NCI-H460 (cell line): ENCODE measurements around the gene RPL3. TPM values are rescaled to one million over a fixed set of nuclear protein-coding genes. Genes with fewer than 3 reads are reported as not detected.
A peak's percentile ranks its signal among the peaks of the same experiment; 100 is the strongest.

Experiments
- DNase-seq: peaks from one replicate; pipeline ENCODE4 v3.0.0-alpha.2; 2016; ENCODE audit warnings: low read depth; ENCODE audit errors: extremely low read depth
- total RNA-seq: library from RNA; depleted of rRNA; stranded (reverse); fragments of >200 nt; shearing (Covaris generic); gene quantifications from 2 replicates; pipeline ENCODE4 v1.2.3, GENCODE V29; 2014

The RPL3 gene
- total RNA-seq, 1 experiment from 2014 or later: 2,502 TPM

DNA sequence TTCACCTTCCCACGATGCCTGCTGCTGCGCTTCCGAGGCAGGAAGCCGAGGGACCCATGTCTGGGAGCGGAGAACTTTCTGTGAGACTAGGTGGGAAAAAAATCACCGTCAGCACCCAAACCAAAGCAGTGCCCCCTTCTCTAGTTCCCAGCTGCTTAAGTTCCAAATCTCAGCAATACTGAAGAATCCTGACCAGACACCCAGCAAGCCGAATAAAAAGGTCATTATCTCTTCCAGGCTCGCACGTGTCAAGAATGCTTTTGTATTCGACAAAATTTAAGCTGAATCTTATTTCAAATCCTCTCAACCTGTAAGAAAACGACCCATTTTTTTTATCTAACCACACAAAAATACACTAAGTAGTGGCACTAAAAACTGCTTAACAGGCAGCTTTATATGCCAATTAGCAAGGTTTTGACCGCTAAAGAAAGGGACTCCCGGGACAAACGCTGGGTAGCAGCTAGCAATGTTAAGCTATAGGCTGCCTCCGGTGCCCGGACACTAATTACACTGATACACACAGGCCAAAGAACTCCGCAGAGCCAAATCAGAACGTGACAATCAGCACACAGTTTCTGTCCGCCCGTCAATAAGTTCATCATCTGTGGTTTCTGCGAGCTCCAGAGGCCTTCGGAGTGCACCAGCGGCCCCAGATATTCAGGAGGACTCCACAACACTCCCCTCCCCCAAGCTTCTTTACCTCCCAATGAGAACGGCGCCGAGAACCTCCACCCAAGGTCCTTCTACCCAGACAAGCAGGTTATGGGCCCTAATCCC, 728 bp downstream of the RPL3 start:
- DNase-seq: no peak

DNA sequence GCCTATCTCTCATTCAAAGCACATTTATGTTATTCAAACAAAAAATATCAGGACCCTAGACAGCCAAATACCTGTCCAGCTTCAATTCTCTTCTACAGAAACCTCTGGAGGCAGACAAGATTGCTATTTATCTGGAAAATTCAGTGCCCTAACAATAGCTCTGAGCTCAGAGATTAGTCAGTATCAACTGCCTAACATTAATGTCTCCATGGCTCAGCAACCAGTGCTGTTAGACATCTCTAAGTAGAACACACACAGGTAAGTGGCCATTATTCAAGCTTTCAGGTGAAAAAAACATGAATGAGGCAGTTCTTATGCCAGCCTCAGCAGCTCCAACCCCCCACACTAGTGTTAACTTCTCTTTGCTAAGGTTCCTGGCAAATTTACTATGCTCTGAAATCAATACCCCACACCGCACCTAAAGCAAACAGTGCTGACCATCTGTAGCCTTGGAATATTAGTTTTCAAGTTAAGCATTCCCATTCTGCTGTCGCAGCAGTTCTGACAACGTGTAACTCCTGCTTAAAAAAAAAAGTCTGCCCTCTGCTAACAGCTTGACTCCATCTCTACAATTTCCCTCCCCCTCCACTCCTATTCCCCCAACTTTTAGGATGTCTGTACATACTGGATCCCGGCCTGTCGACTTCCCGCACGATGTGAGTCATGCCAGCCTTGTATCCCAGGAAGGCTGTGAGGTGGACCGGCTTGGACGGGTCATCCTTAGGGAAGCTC, 1.5 kb downstream of the RPL3 start:
- no peak for DNase-seq

DNA sequence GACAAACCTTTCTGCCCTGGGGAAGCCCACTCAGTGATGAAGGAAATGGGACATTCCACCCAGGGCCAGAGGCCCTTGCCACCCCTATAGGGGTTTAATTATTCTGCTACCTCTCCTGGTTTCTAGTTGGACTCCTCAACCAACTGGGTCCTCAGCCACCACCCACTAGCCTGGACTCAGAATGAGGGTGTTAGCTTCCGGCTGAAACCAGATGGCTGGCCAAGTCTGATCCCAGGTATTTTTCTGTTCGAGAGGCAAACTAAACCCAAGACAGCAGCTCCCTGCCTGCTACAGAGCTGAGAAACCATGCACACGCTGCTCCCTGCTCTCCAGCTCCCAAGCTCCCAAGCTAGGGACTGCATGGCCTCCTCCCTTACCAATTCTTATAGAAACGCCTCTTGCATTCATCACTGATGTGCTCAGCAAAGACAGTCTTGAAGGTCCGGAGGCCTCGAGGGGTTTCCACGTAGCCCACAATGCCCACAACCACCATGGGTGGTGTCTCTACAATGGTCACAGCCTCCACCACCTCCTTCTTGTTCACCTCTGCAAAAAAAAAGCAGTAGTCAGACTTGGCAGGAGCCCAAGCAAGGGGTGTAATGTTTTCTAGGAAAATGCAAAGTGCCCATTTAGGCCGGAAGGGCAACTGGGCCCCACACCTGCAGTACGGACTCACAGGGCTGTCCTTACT, 2.2 kb downstream of the RPL3 start:
- no peak for DNase-seq

DNA sequence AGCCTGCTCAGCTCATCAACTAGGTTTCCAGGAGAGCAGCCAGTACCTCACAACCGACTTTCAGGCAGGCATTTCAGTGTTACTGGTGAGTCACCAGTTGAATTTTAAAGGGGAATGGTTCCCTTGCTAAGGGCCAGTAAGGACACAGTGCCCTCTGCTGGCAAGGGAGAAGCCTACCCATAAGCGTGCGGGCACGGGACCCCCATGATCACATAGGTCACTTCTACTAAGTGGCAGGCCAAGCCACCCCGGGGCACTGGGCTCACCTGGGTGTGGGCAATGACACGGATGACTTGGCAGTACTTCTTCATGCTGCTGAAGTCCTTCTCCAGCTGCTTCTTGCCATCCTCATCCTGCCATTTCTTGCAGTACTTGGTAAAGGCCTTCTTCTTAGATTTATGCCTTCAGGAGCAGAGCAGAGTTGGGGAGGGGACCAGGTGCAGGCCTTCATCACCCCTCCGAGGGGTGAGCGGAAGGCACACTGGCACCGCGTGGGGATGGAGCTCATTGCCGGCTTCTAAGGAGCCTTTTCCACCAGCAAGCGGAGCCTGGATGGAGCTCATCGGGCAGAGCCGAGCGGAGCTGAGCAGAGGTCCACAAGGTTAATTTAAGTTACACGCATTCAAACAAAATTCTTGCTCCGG, 2.9 kb downstream of the RPL3 start:
- peak; percentile 85 for DNase-seq

GRCh38 chr22:39315389-39315788, 4.0 kb downstream of the RPL3 start:
- DNase-seq: no peak

DNA sequence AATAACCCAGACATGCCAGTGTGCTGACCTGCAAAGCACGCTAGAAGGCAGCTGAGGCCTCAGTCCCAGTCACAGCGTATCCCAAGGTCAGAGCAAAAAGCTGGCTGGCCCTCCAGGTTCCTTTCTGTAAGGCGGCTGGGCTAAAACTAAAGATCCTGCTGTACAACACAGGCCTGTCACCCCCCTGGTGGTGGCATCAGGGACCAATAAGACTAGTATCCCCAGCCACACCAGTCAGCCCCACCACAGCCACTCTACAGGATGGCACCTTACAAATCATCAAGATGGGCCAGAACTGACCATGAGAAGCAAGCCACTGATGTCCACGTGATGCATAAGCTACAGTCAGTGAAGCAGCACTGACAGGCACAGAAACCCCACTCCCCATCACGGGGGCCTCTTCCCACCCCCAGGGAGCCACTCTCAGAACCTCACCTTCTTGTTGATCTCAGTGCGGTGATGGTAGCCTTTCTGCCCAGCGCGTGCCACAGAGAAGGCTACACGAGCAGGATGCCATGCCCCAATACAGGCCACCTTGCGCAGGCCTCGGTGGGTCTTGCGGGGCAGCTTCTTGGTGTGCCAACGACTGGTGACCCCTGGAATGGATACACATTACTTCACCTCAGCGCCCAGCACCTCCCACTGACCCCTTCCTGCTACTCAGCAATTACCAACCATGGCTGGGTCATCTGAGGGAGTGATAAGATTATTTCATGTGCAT, 5.0 kb downstream of the RPL3 start:
- DNase-seq: no peak

- DNase-seq: no peak
Observed at GRCh38 chr22:39313258-39314001, 6.0 kb downstream of the RPL3 start.

- DNase-seq: no peak
Observed at GRCh38 chr22:39312410-39312809, 7.0 kb downstream of the RPL3 start.

DNA sequence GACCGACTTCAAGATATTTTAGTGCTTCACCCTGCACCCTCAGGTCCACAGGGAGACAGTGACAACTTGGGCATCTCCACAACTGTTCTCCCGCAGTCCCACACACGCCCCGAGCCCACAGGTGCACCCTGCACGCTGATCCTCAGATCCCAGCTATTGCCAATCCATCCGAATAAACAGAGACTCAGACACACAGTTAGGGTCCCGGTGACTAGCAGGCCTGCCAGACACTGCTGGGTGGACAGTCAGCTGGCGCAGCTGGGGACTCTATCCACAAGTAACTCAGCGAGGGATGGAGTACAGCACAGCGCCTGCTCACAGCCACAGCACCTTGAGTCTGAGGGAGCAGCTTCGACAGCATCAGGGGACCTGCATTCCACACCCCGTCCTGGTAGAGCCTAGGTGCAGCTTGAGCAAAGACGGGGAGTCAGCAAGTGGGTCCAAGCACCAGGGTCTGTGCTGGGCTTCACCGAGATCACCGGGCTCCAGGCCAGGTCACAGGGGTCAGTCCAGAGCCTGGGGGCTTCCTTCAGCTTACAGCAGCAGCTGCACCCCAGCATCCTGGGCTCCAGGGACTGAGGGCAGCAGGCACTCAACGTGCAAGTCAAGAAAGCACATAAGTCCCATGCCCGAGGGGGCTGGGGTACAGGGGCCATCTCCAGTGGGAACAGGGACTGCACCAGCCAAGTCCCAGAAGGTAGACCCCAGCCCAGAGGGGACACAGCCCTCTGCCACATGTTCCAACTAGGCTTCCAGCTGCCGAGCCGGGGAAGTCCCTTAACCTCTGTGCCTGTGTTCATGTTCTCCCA, 7.6 kb downstream of the RPL3 start:
- no peak for DNase-seq

DNA sequence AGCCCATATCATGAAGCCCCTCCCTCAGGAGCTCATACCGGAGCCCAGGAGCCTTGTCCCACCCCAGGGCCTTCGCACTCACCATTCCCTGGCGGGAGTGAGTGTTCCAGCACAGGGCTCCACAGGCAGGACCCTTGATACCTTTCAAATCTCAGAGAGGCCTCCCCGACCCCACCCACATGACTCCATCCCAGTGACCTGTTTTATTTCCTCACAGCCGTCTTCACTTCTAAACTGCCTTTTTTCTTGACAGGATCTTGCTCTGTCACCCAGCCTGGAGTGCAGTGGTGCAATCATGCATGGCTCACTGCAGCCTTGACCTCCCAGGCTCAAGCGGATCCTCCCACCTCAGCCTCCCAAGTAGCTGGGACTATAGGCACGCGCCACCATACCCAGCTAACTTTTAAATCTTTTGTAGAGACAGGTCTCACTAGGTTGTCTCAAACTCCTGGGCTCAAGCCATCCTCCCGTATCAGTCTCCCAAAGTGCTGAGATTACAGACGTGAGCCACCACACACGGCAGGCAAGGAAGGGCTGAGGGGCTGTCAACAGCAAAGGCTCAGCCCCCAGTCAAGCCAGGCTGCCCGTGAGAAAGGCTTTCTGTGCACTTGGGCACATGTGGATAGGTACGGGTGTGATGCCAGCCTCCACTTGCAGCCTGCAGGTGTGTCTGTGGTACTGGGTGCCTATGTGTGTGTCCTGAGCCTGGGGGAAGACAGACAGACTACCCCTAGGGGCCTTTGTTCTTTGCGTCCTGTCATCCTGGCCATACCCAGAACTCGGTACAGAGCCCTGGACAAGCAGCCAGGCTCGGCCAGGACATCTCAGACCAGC, 9.3 kb downstream of the RPL3 start:
- no peak for DNase-seq

GRCh38 chr22:39309364-39309861, 10.0 kb downstream of the RPL3 start:
- DNase-seq: no peak

- peak; percentile 69 for DNase-seq
Observed at GRCh38 chr22:39308614-39309363, 10.6 kb downstream of the RPL3 start.

DNA sequence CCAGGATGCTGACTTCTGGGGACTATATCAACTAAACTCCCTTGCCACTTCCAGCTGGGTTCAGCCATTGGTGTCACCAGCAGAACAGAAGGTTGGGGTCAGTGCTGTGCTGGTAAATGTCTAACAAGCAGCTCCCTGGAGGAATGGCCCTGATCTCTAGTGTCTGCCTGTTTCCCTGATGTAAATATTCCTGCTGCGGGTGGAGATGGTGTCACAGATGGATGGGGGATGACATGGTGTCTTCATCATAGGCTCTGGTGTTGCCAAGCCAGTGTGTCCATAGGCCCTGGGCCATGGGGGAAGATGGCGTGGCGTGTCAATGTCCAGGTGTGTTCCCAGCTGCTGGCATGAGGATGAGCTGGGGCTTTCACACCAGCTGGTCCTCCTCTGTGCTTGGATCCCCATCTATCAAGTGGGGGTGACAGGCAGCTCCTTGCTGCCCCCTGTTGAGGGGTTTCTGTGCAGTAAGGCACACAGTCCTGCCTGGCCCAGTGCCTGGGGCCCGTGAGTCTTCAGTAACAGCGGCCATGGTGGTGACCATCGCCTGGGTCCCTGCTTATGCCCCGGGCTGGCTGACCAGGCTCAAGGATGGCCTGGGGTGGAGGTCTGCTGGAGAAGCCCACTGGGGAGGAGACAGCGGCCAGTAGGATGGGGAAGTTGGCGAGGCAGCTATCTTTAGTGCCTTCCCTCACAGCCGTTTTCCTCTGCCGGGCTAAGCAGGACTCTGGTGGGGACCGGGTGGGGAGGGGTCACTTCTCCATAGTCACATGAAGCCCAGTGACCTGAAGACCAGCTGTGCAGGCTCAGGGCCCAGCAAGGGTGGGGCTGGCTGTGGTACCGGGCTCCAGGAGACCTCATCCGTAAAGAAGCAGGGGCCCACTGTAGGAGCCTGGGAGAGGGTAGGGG, 12.7 kb downstream of the RPL3 start:
- DNase-seq: no peak

DNA sequence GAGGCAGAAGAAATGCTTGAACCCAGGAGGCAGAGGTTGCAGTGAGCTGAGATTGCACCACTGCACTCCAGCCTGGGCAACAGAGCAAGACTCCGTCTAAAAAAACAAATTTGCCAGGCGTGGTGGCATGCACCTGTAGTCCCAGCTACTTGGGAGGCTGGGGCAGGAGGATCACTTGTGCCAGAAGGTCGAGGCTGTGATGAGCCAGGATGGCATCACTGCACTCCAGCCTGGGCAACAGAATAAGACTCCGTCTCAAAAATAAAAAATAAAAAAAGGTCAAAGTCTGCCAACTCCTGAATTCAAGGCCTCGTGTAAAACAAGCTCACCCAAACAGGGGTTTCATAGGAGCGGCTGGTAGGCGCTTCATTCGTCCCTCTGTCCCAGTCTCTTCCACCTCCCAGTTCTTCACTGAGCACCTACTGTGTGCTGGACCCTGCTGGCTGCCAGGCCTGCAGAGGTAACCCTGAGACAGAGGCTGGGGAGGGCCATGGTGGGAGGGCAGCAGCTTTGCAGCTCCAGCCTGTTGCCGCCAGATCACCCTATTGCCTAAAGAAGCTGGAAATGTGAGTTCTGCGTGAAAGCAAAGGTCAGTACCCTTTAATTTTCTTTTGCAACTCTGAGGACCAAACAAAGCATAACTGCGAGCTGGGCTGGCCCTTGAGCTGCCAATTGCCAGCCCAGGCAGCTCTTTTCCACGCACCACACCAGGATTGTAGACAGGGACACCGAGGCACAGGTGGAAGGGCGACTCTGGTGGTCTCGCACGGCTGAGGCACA, 15.3 kb downstream of the RPL3 start:
- no peak for DNase-seq

DNA sequence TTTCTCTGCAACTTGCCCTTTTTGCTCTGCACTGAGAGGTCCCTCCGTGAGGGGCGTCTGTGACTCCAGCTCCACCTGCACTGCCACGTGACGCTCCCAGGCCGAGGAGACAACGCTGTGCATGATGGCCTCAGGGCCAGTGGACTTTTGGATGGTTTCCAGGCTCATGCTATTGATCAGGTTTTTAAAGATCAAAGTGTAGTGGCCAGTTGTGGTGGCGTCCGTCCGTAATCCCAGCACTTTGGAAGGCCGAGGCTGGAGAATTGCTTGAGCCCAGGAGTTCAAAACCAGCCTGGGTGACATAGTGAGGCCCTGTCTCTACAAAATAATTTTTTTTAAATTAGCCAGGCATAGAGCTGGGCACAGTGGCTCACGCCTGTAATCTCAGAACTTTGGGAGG, 16.1 kb downstream of the RPL3 start:
- DNase-seq: no peak
